ENCODE results near the gene NRXN2.

GRCh38 chr11:64713781-64714363 is 9.1 kb downstream of the NRXN2 start:
- no peak for TF ChIP-seq CTCF (IDR thresholded peaks at IDR 0.05)
- TF ChIP-seq EZH2 (IDR thresholded peaks at IDR 0.05), result peak; percentile 86
